Thyroid gland (tissue), 4 donors: Measurements from ENCODE around the gene CREG2.

ENCODE experiments used
- CTCF ChIP-seq, 6 experiments: fragments of 200-600 bp in 3 of 6; fragments of 450-650 bp in 3 of 6; sonication (generic) in 3 of 6; IDR thresholded peaks; one replicate each; pipeline ENCODE4 v1.5.1; 2016 to 2019; ENCODE audit warnings: antibody characterized with exemption in 6 of 6, mild to moderate bottlenecking in 2 of 6, inconsistent platforms in 1 of 6, moderate library complexity in 1 of 6
- POLR2A ChIP-seq, 2 donors: fragments of 450-650 bp; IDR thresholded peaks; one replicate each; pipeline ENCODE4 v1.6.1; 2017; ENCODE audit warnings: antibody characterized with exemption in 2 of 2, mild to moderate bottlenecking in 2 of 2, moderate library complexity in 1 of 2

DNA sequence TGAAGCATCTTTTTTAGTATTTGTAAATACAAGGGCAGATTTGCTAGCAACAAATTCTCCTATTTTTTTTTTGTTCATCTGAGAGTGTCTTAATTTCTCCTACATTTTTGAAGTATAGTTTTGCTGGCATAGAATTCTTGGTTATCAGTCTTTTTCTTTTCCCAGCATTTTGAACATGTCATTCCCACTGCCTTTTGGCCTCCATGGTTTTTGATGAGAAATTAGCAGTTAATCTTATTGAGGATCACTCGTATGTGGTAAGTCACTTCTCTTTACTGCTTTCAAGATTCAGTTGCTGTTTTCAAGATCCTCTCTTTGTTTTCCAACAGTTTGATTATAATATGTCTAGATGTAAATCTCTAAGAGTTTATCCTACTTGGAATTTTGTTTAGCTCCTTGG is 61.9 kb downstream of the CREG2 start:
- TF ChIP-seq CTCF (IDR thresholded peaks at IDR 0.05) (no peak), POLR2A (IDR thresholded peaks at IDR 0.05) (no peak)
